HCT116 (cell line): ENCODE data around the gene ECT2.

ENCODE experiments used
- CTCF ChIP-seq, 3 experiments: fragments of 200-600 bp in 1 of 3; sonication (generic) in 1 of 3; IDR thresholded peaks in 2 of 3; conservative IDR thresholded peaks in 1 of 3; 2 replicates each; pipeline ENCODE4 v1.5.1; 2012 to 2017; ENCODE audit warnings: low read depth in 2 of 3, low read length in 2 of 3, antibody characterized with exemption in 1 of 3, borderline replicate concordance in 1 of 3, control low read depth in 1 of 3, mild to moderate bottlenecking in 1 of 3, mixed read lengths in 1 of 3, mixed run types in 1 of 3, moderate library complexity in 1 of 3; ENCODE audit not compliant: insufficient read depth in 1 of 3
- EZH2 ChIP-seq: fragments of 200-600 bp; sonication (generic); IDR thresholded peaks from 2 replicates; pipeline ENCODE4 v1.6.1; 2017; ENCODE audit warnings: antibody characterized with exemption, mixed run types
- MAX ChIP-seq: IDR thresholded peaks from 2 replicates; pipeline ENCODE4 v1.6.1; 2012
- RAD21 ChIP-seq: IDR thresholded peaks from 2 replicates; pipeline ENCODE4 v1.6.1; 2012; ENCODE audit warnings: low read depth, mild to moderate bottlenecking
- SRF ChIP-seq: IDR thresholded peaks from 2 replicates; pipeline ENCODE4 v1.6.1; 2012; ENCODE audit warnings: low read depth
- YY1 ChIP-seq: IDR thresholded peaks from 2 replicates; pipeline ENCODE4 v1.6.1; 2011; ENCODE audit warnings: low read length, low read depth, moderate library complexity, mild to moderate bottlenecking; ENCODE audit not compliant: insufficient replicate concordance; ENCODE audit errors: extremely low read depth

GRCh38 chr3:172820492-172820891 is 70.0 kb downstream of the ECT2 start:
- TF ChIP-seq RAD21 (no peak), MAX (no peak), CTCF (IDR thresholded peaks at IDR 0.05 in 2 of 3, conservative IDR thresholded peaks at IDR 0.05 in 1 of 3; ENCODE audit: borderline replicate concordance in 1 of 3, insufficient read depth in 1 of 3, low read depth in 2 of 3, low read length in 2 of 3) (no peak), EZH2 (no peak), YY1 (no peak), SRF (no peak)
